Right renal pelvis (tissue), 4 donors: Measurements from ENCODE around the gene AARS1. TPM values are rescaled to one million over a fixed set of nuclear protein-coding genes. Genes with fewer than 3 reads are reported as not detected.
"Not testable (repeated sequence)": the region's sequence is repeated elsewhere in the genome, so short reads cannot be mapped to it uniquely, and the experiment has no call there.

Source experiments
- DNase-seq, 4 donors: peaks; one replicate each; pipeline ENCODE4 v3.0.0-alpha.2; 2013; ENCODE audit warnings: low read depth in 4 of 4, low spot score in 3 of 4, missing footprints in 1 of 4
- polyA plus RNA-seq, 4 donors: library from polyadenylated mRNA; unstranded; fragments of 120-200 nt; gene quantifications; one replicate each; pipeline ENCODE4 v1.2.1, GENCODE V29; 2013; ENCODE audit not compliant: insufficient read length in 4 of 4

The AARS1 gene
- 10 to 100 TPM; 81.8 to 89.9 (median 86.1) TPM for polyA plus RNA-seq

- peak; percentile 98 to 100 (median 100) for DNase-seq
These were observed at the start of gene AARS1 for GRCh38 chr16:70289229-70290094. Gene AARS1, minus strand, starts transcription at chr16:70289506. Its CDS starts 6,743 bp downstream, at chr16:70282763.

GRCh38 chr16:70337814-70338213, 48.5 kb upstream of the AARS1 start:
- no peak for DNase-seq

DNA sequence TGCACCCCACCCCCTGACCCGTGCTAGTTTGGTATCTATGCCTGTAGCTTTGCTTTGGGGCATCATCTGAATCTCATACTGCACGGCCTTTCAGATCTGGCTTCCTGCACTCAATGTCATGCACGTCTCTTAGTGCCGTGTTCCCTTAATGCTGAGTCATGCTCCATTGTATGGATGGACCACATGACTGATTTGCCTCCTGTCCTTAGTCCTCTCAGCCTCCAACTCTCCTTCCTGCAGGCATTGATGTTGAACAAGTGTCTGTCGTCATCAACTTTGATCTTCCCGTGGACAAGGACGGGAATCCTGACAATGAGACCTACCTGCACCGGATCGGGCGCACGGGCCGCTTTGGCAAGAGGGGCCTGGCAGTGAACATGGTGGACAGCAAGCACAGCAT, 43.4 kb upstream of the AARS1 start:
- not testable (repeated sequence) for DNase-seq

GRCh38 chr16:70331588-70332358, 42.5 kb upstream of the AARS1 start:
- no peak for DNase-seq

GRCh38 chr16:70331091-70331490, 41.8 kb upstream of the AARS1 start:
- DNase-seq = no peak

GRCh38 chr16:70324998-70325747, 35.9 kb upstream of the AARS1 start:
- no peak for DNase-seq

DNA sequence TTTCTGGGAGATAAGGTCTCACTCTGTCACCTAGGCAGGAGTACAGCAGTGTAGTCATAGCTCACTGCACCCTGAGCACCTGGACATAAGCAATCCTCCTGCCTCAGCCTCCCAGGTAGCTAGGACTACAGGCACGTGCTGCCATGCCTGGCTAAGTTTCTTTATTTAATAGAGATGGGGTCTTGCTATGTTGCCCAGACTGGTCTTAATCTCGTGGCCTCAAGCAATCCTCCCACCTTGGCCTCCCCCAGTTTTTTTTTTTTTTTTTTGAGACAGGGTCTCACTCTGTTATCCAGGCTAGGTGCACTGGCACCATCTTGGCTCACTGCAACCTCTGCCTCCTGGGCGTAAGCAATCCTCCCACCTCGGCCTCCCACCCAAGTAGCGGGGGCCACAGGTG, 30.8 kb upstream of the AARS1 start:
- DNase-seq = no peak

DNA sequence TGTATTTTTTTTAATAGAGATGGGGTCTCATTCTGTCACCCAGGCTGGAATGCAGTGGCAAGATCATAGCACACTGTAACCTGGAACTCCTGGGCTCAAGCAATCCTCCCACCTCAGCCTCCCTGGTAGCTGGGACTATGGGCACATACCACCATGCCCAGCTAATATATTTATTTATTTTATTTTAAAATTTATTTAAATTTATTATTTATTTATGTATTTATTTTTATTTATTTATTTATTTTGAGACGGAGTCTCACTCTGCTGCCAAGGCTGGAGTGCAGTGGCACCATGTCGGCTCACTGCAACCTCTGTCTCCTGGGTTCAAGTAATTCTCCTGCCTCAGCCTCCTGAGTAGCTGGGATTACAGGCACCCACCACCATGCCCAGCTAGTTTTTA, 18.4 kb upstream of the AARS1 start:
- not testable (repeated sequence) for DNase-seq

- no peak for DNase-seq
These were observed 17.6 kb upstream of the AARS1 start for GRCh38 chr16:70306880-70307279.

DNA sequence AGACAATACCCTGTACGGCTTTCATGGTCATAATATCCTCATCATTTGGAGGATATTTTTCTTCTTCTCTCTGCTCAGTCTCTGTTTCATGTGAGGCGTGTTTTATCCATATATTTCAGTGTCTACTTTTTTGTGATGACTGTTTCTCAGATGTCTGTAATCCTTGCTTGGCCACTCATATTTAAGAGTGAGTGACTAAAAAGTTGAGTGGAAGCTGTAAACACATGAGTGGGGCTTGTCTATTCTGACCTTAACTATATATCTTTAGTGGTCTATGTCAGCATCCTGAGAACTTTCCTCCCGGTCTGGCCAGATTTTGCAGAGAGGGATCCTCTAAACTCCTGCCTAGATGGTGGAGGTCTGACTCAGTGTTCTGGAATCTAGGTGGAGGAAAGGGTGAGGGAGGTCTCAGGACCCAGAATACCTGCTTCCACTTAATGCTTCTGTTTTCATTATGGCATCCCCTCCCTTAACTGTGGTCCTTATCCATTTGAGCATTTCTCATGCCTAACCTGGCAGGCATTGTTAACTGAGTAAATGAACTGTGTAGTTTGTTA, 15.7 kb upstream of the AARS1 start:
- DNase-seq = no peak

GRCh38 chr16:70302745-70303144, 13.4 kb upstream of the AARS1 start:
- DNase-seq = no peak

- no peak for DNase-seq
These were observed 11.8 kb upstream of the AARS1 start for GRCh38 chr16:70301121-70301520.

GRCh38 chr16:70298988-70299938, 10.0 kb upstream of the AARS1 start, which contains the start of gene DDX19B:
Gene DDX19B, plus strand, starts transcription at chr16:70299186. Its CDS starts 112 bp downstream, at chr16:70299298.
- DNase-seq = peak; percentile 54 to 71 (median 58)

DNA sequence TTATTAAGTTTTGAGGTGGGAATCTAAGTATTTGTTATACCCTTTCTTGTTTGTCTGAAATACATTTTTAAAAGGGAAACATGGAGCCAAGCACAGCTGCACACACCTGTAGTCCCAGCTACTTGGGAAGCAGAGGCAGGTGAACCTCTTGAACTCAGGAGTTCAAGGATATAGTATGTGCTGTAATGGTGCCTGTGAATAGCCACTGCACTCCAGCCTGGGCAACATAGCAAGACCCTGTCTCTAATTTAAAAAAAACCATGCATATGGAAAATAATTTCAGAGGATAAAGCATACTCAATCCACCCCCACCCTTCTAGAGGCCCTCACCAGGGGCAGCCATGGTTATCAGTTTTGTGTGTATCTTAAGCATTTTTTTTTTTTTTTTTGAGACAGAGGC, 6.3 kb upstream of the AARS1 start:
- no peak for DNase-seq

- no peak for DNase-seq
These were observed 5.2 kb upstream of the AARS1 start for GRCh38 chr16:70294385-70295025.

- not testable (repeated sequence) for DNase-seq
These were observed 2.8 kb upstream of the AARS1 start for GRCh38 chr16:70292148-70292547.

DNA sequence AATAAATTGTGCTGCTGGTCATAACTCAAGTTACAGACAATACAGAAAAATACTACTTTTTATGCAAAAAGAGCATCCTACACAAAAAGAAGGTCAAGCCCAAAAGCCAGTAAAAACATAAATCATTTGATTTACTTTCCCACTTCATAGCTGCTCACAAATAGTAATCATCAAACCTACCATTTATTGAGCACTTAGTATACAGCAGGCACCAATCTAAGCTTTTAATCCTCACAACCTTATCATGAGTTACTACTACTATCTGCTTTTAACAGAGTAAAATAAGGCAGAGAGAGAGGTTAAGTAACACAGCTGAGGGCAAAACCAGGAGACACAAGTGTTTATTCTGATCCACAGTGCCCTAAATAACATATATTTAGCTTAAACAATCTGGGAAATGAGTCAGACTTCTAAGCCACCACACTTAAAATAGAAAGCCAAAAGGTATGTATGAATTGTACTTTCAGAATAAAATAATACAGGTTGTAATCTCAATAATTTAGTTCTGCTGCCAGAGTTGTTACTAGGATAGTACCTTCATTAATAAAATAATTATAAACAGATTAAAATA, 1.7 kb upstream of the AARS1 start:
- no peak for DNase-seq

DNA sequence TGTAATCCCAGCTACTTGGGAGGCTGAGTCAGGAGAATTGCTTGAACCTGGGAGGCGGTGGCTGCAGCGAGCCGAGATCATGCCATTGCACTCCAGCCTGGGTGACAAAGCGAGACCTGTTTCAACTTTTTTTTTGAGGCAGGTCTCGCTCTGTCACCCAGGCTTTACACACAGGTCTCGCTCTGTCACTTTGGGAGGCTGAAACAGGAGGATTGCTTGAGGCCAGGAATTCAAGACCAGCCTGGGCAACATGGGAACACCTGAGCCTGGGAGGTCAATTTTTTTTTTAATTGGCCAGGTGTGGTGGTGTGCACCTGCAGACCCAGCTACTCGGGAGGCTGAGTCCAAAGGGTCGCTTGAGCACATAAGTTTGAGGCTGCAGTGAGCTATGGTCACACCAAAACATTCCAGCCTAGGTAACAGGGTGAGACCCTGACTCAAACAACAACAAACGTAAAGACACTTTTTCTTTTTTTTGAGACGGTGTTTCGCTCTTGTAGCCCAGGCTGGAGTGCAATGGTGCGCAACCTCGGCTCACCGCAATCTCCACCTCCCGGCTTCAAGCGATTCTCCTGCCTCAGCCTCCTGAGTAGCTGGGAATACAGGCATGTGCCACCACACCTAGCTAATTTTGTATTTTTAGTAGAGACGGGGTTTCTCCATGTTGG, 1.9 kb downstream of the AARS1 start:
- DNase-seq = not testable (repeated sequence)
